GM12878 (cell line): Measurements from ENCODE around the gene MUSK. TPM values are rescaled to one million over a fixed set of nuclear protein-coding genes. Genes with fewer than 3 reads are reported as not detected.

Experiments
- ATAC-seq: fragments of 200-7000 bp; cut with Tn5 transposase; 3 replicates; pipeline ENCODE4 v1.9.1; 2020; ENCODE audit warnings: mild to moderate bottlenecking, moderate library complexity
- BruUV-seq: library from RNA; stranded (reverse); fragments of 400-500 nt; replicated peaks from 2 replicates; lab custom pipeline; 2021; lab: Mats Ljungman, UMichigan
- CTCF ChIA-PET: fragments of 300-600 bp; sonication (Branson Sonifier 250); formaldehyde crosslinking; extraction: SDS; loops from one replicate; lab custom pipeline; 2021; ENCODE audit warnings: inconsistent platforms; lab: Yijun Ruan, JAX
- POLR2A ChIA-PET: fragments of 350-600 bp; formaldehyde crosslinking; extraction: SDS; loops from one replicate; lab custom pipeline; 2021; ENCODE audit warnings: inconsistent platforms; lab: Charles Lee
- RAD21 ChIA-PET: fragments of 300-600 bp; sonication (Branson Sonifier 250); formaldehyde crosslinking; loops from one replicate; lab custom pipeline; 2023; ENCODE audit warnings: antibody characterized with exemption; ENCODE audit not compliant: unreplicated experiment; lab: Charles Lee
- SMC1A ChIA-PET: fragments of 300-600 bp; sonication (Branson Sonifier 250); formaldehyde crosslinking; loops from one replicate; lab custom pipeline; 2023; ENCODE audit not compliant: unreplicated experiment, uncharacterized antibody; lab: Charles Lee
- DNase-seq: peaks from one replicate; pipeline ENCODE4 v3.0.0-alpha.2; 2011; ENCODE audit warnings: low read depth, low spot score
- FAIRE-seq: peaks from 3 replicates; lab custom pipeline; 2011; peaks lifted over from hg19 to GRCh38; lab: Jason Lieb, UNC
- H2AFZ ChIP-seq: 2 replicates; pipeline ENCODE4 v1.6.0; 2011; ENCODE audit warnings: low read depth, low read length, control low read depth; ENCODE audit not compliant: control insufficient read depth
- H3K27ac ChIP-seq: 2 replicates; pipeline ENCODE4 v1.5.1; 2011; ENCODE audit warnings: control low read depth; ENCODE audit not compliant: control insufficient read depth, insufficient read depth
- H3K27me3 ChIP-seq, 2 experiments: replicated peaks in 1 of 2; 2 replicates each; pipeline versions ENCODE4 v1.6.0 to v1.6.1; 2011; ENCODE audit warnings: low read length in 1 of 2; ENCODE audit not compliant: control insufficient read depth in 2 of 2, insufficient read depth in 2 of 2
- H3K36me3 ChIP-seq, 2 experiments: 2 replicates each; pipeline ENCODE4 v1.5.1; 2011; ENCODE audit warnings: low read length in 1 of 2; ENCODE audit not compliant: control insufficient read depth in 2 of 2, insufficient read depth in 2 of 2
- H3K4me1 ChIP-seq: 2 replicates; pipeline ENCODE4 v1.6.1; 2011; ENCODE audit warnings: mild to moderate bottlenecking, low read length, moderate library complexity, mixed read lengths; ENCODE audit not compliant: control insufficient read depth, insufficient read depth
- H3K4me2 ChIP-seq: 2 replicates; pipeline ENCODE4 v1.6.0; 2011; ENCODE audit warnings: control low read depth; ENCODE audit not compliant: control insufficient read depth, insufficient read depth
- H3K4me3 ChIP-seq: fragments of 200-600 bp; sonication (generic); 2 replicates; pipeline ENCODE4 v1.5.1; 2016
- H3K79me2 ChIP-seq: 2 replicates; pipeline ENCODE4 v1.6.0; 2011; ENCODE audit warnings: low read length; ENCODE audit not compliant: control insufficient read depth, insufficient read depth
- H3K9ac ChIP-seq: 2 replicates; pipeline ENCODE4 v1.8.0; 2011; ENCODE audit warnings: low read length, control low read depth, mixed read lengths; ENCODE audit not compliant: control insufficient read depth, insufficient read depth
- H3K9me3 ChIP-seq: replicated peaks from 3 replicates; pipeline ENCODE4 v1.5.1; 2011; ENCODE audit warnings: mild to moderate bottlenecking, low read length; ENCODE audit not compliant: control insufficient read depth, insufficient read depth
- H4K20me1 ChIP-seq: 2 replicates; pipeline ENCODE4 v1.6.0; 2011; ENCODE audit not compliant: control insufficient read depth, insufficient read depth
- ATF7 ChIP-seq: fragments of 450-650 bp; IDR thresholded peaks from 2 replicates; pipeline ENCODE4 v1.6.1; 2016; ENCODE audit warnings: low read depth, mild to moderate bottlenecking
- GATAD2B ChIP-seq: fragments of 450-650 bp; conservative IDR thresholded peaks from 2 replicates; pipeline ENCODE4 v1.6.1; 2017; ENCODE audit warnings: low read depth, mild to moderate bottlenecking, moderate library complexity
- HDGF ChIP-seq: fragments of 450-650 bp; IDR thresholded peaks from 2 replicates; pipeline ENCODE4 v1.6.1; 2016; ENCODE audit warnings: antibody characterized with exemption
- NFYA ChIP-seq: IDR thresholded peaks from 2 replicates; pipeline ENCODE4 v1.6.1; 2011; ENCODE audit warnings: low read depth, mild to moderate bottlenecking, low read length, improper control_type of control experiment, borderline replicate concordance
- PAX8 ChIP-seq: fragments of 450-650 bp; IDR thresholded peaks from 2 replicates; pipeline ENCODE4 v1.6.1; 2017; ENCODE audit warnings: mild to moderate bottlenecking, moderate library complexity
- POLR2AphosphoS5 ChIP-seq: IDR thresholded peaks from 2 replicates; pipeline ENCODE4 v1.6.1; 2011; ENCODE audit warnings: mild to moderate bottlenecking, low read length, inconsistent platforms
- RAD51 ChIP-seq: fragments of 450-650 bp; IDR thresholded peaks from 2 replicates; pipeline ENCODE4 v1.6.1; 2016; ENCODE audit warnings: moderate library complexity, mild to moderate bottlenecking, inconsistent platforms
- SMAD1 ChIP-seq: fragments of 450-650 bp; IDR thresholded peaks from 2 replicates; pipeline ENCODE4 v1.6.1; 2018; ENCODE audit warnings: mild to moderate bottlenecking, low read depth; ENCODE audit not compliant: partially characterized antibody
- SMARCA5 ChIP-seq: fragments of 450-650 bp; IDR thresholded peaks from 2 replicates; pipeline ENCODE4 v1.6.1; 2017; ENCODE audit warnings: mild to moderate bottlenecking
- TBL1XR1 ChIP-seq: IDR thresholded peaks from 2 replicates; pipeline ENCODE4 v1.6.1; 2012; ENCODE audit warnings: low read depth, low read length, improper control_type of control experiment
- TCF3 ChIP-seq: IDR thresholded peaks from 2 replicates; pipeline ENCODE4 v1.6.1; 2012; ENCODE audit warnings: low read depth, mild to moderate bottlenecking, low read length, borderline replicate concordance; ENCODE audit not compliant: insufficient read depth
- USF2 ChIP-seq: IDR thresholded peaks from 2 replicates; pipeline ENCODE4 v1.6.1; 2011; ENCODE audit warnings: low read depth, low read length, improper control_type of control experiment, borderline replicate concordance
- ZBTB40 ChIP-seq: fragments of 450-650 bp; IDR thresholded peaks from 2 replicates; pipeline ENCODE4 v1.6.1; 2016; ENCODE audit warnings: mild to moderate bottlenecking, moderate library complexity, borderline replicate concordance
- ZNF592 ChIP-seq: fragments of 450-650 bp; IDR thresholded peaks from 2 replicates; pipeline ENCODE4 v1.6.1; 2017; ENCODE audit warnings: mild to moderate bottlenecking, moderate library complexity
- WGBS: methylation state at CpG from one replicate; pipeline ENCODE4 v1.1.6; 2016; ENCODE audit warnings: low lambda C conversion rate; ENCODE audit not compliant: insufficient replicate concordance, insufficient coverage; ENCODE audit errors: missing lambda C conversion rate; 5-methylcytosine and 5-hydroxymethylcytosine counted together
- in situ Hi-C: fragments of 300-500 bp; cut with MboI; formaldehyde crosslinking; loops from 9 replicates; pipeline ENCODE4 v1.14.3; 2018; ENCODE audit warnings: mixed read lengths
- intact Hi-C: fragments of 100-400 bp; cut with micrococcal nuclease; formaldehyde crosslinking; loops from one replicate; pipeline ENCODE4 v1.14.2; 2022; ENCODE audit not compliant: unreplicated experiment
- polyA plus RNA-seq, 11 experiments: library from polyadenylated mRNA; depleted of rRNA in 4 of 11; unstranded in 6 of 11; stranded (reverse) in 5 of 11; fragments of >200 nt; fragmentation: Nextera tagmentation in 4 of 11; fragmentation: Illumina TruSeq in 1 of 11; extraction: Ambion mirVana in 4 of 11; extraction: Trizol in 1 of 11; gene quantifications; 1 replicate in 1 of 11; 2 replicates in 10 of 11; pipeline versions ENCODE4 v1.2.1 to v1.2.3, GENCODE V29; 2011 to 2016; ENCODE audit warnings: inconsistent platforms in 2 of 11, missing spikeins in 2 of 11, low read depth in 1 of 11
- total RNA-seq, 4 experiments: library from RNA; depleted of rRNA in 3 of 4; stranded (reverse); fragments of >200 nt in 3 of 4; fragmentation: Illumina TruSeq in 1 of 4; extraction: Trizol in 1 of 4; gene quantifications; 2 replicates each; pipeline versions ENCODE4 v1.2.1 to v1.2.3, GENCODE V29; 2013 to 2021
- TF ChIP-seq, protein P1 (sequence below): IDR thresholded peaks from 2 replicates; pipeline ENCODE4 v1.6.1; 2011; ENCODE audit warnings: low read depth, mild to moderate bottlenecking, low read length, moderate library complexity, borderline replicate concordance; ENCODE audit errors: extremely low read depth

The MUSK gene
- total and polyA plus RNA-seq, 10 of the 15 experiments (the other 5 are each of a cell fraction or from before 2014, with no cell fraction given), result 0.04 to 0.19 (median 0.10) TPM; not detected in 5

GRCh38 chr9:110742741-110743371 is 74.3 kb downstream of the MUSK start:
- no peak for ATAC-seq
- ChIA-PET CTCF (no interaction called here), RAD21 (no interaction called here), POLR2A (no interaction called here), SMC1A (interaction anchor here (1.1 kb wide), 1 partner anchor 20 kb away, joined by 6 read pairs; no protein-coding TSS in a partner anchor)
- in situ Hi-C loops, result no loop called here
- H3K9ac ChIP-seq, result no peak overlapping the region
- no peak for FAIRE-seq
- H3K36me3 ChIP-seq, result no peaks in the 10 kb centered on the region
- no peaks in the 10 kb centered on the region for H3K27me3 ChIP-seq
- H3K27ac ChIP-seq, result no peak overlapping the region
- H3K4me1 ChIP-seq, result no peaks in the 10 kb centered on the region
- no peaks in the 10 kb centered on the region for H3K79me2 ChIP-seq
- H3K4me2 ChIP-seq, result no peak overlapping the region
- H3K4me3 ChIP-seq, result no peak overlapping the region
- peak overlapping the region; percentile 17; the same call in 1 of the 2 replicates for H2AFZ ChIP-seq
- H4K20me1 ChIP-seq, result no peaks in the 10 kb centered on the region
- no TSS peak for BruUV-seq
- no peaks in the 10 kb centered on the region for H3K9me3 ChIP-seq
- DNase-seq, result no peak
- 44% methylated on average over 8 of the region's 8 CpGs for WGBS
- intact Hi-C loops, result no loop called here
- no peak for TF ChIP-seq SMARCA5
- TF ChIP-seq USF2, result no peak
- TF ChIP-seq GATAD2B, result no peak
- TF ChIP-seq POLR2AphosphoS5, result no peak
- no peak for TF ChIP-seq PAX8
- TF ChIP-seq ZBTB40, result no peak
- no peak for TF ChIP-seq HDGF
- TF ChIP-seq, protein P1, sequence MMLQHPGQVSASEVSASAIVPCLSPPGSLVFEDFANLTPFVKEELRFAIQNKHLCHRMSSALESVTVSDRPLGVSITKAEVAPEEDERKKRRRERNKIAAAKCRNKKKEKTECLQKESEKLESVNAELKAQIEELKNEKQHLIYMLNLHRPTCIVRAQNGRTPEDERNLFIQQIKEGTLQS, result no peak
- TF ChIP-seq ATF7, result no peak
- no peak for TF ChIP-seq TBL1XR1
- no peak for TF ChIP-seq SMAD1
- TF ChIP-seq ZNF592, result no peak
- TF ChIP-seq NFYA, result no peak
- TF ChIP-seq TCF3, result no peak
- TF ChIP-seq RAD51, result no peak
